IMR-90 (cell line): ENCODE results near the gene ZNF316.

Experiments used
- MAZ ChIP-seq: IDR thresholded peaks from 2 replicates; pipeline ENCODE4 v1.6.1; 2012; ENCODE audit warnings: low read depth, mild to moderate bottlenecking, low read length, improper control_type of control experiment, moderate library complexity, borderline replicate concordance
- POLR2A ChIP-seq: IDR thresholded peaks from 2 replicates; pipeline ENCODE4 v1.6.1; 2012; ENCODE audit warnings: mild to moderate bottlenecking, low read depth, low read length
- SMC3 ChIP-seq: fragments of 150-350 bp; IDR thresholded peaks from 2 replicates; pipeline ENCODE4 v1.6.1; 2016; ENCODE audit warnings: low read depth, mild to moderate bottlenecking, antibody characterized with exemption, low read length, moderate library complexity
- TF ChIP-seq, protein P1 (sequence below): conservative IDR thresholded peaks from 2 replicates; pipeline ENCODE4 v1.5.1; 2012; ENCODE audit warnings: mild to moderate bottlenecking, low read depth, low read length, improper control_type of control experiment

- TF ChIP-seq, protein P1, sequence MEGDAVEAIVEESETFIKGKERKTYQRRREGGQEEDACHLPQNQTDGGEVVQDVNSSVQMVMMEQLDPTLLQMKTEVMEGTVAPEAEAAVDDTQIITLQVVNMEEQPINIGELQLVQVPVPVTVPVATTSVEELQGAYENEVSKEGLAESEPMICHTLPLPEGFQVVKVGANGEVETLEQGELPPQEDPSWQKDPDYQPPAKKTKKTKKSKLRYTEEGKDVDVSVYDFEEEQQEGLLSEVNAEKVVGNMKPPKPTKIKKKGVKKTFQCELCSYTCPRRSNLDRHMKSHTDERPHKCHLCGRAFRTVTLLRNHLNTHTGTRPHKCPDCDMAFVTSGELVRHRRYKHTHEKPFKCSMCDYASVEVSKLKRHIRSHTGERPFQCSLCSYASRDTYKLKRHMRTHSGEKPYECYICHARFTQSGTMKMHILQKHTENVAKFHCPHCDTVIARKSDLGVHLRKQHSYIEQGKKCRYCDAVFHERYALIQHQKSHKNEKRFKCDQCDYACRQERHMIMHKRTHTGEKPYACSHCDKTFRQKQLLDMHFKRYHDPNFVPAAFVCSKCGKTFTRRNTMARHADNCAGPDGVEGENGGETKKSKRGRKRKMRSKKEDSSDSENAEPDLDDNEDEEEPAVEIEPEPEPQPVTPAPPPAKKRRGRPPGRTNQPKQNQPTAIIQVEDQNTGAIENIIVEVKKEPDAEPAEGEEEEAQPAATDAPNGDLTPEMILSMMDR, result no peak
- TF ChIP-seq POLR2A (no peak), SMC3 (no peak), MAZ (no peak)
Observed at GRCh38 chr7:6588566-6588965, 48.6 kb upstream of the ZNF316 start.
